GM12891 (cell line): ENCODE data around the gene FCHO2.

Source experiments
- DNase-seq: peaks from one replicate; pipeline ENCODE4 v3.0.0; 2011; ENCODE audit warnings: low spot score; ENCODE audit not compliant: insufficient read length
- FAIRE-seq: peaks from 2 replicates; lab custom pipeline; 2011; peaks lifted over from hg19 to GRCh38; lab: Jason Lieb, UNC
- PAX5 ChIP-seq: IDR thresholded peaks from 2 replicates; pipeline ENCODE4 v1.6.1; 2011; ENCODE audit warnings: low read length, moderate library complexity, mild to moderate bottlenecking; ENCODE audit not compliant: insufficient read depth, severe bottlenecking
- POLR2A ChIP-seq: IDR thresholded peaks from 2 replicates; pipeline ENCODE4 v1.6.1; 2011; ENCODE audit warnings: low read depth, low read length, control low read depth
- POLR2AphosphoS5 ChIP-seq: IDR thresholded peaks from 2 replicates; pipeline ENCODE4 v1.6.1; 2011; ENCODE audit warnings: low read depth, low read length, control low read depth
- POU2F2 ChIP-seq: IDR thresholded peaks from 2 replicates; pipeline ENCODE4 v1.6.1; 2011; ENCODE audit warnings: low read depth, mild to moderate bottlenecking, control low read depth, low read length, moderate library complexity
- SPI1 ChIP-seq: IDR thresholded peaks from 2 replicates; pipeline ENCODE4 v1.6.1; 2011; ENCODE audit warnings: low read depth, low read length, control low read depth
- TAF1 ChIP-seq: IDR thresholded peaks from 2 replicates; pipeline ENCODE4 v1.6.1; 2011; ENCODE audit warnings: low read depth, low read length, control low read depth

FCHO2 gene

GRCh38 chr5:73130811-73131210 is 175.0 kb downstream of the FCHO2 start:
- no peak for TF ChIP-seq POU2F2
- TF ChIP-seq POLR2A, result no peak
- no peak for TF ChIP-seq SPI1
- TF ChIP-seq PAX5, result no peak
- TF ChIP-seq TAF1, result no peak
- no peak for TF ChIP-seq POLR2AphosphoS5
- no peak for FAIRE-seq
- no peak for DNase-seq

- DNase-seq, result no peak
- TF ChIP-seq PAX5, result no peak
- no peak for TF ChIP-seq POU2F2
- TF ChIP-seq TAF1, result no peak
- TF ChIP-seq POLR2A, result no peak
- TF ChIP-seq SPI1, result no peak
- TF ChIP-seq POLR2AphosphoS5, result no peak
- FAIRE-seq, result no peak
These were observed 176.0 kb downstream of the FCHO2 start for GRCh38 chr5:73131711-73132425.

DNA sequence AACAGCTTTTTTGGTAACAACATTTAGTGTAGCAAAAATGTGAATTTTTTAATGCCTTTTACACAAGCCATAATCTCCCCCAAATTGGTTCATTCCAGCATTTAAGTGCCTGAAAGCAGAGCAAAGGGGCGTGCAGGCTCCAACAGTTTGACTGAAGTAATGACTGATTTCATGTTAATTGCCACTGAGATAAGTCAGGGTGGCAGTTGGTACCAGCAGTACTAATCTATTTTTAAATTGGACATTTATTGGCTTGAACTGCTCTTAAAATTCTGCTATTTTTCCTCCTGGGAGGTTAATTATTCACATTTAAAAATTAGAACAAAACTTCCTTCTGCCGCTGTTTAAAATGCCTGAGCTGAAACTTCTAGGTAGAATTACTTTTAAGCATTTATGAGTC is 176.9 kb downstream of the FCHO2 start:
- FAIRE-seq (no peak), DNase-seq (no peak)
- no peak for TF ChIP-seq TAF1
- no peak for TF ChIP-seq PAX5
- no peak for TF ChIP-seq POU2F2
- TF ChIP-seq POLR2AphosphoS5, result no peak
- TF ChIP-seq POLR2A, result no peak
- no peak for TF ChIP-seq SPI1

DNA sequence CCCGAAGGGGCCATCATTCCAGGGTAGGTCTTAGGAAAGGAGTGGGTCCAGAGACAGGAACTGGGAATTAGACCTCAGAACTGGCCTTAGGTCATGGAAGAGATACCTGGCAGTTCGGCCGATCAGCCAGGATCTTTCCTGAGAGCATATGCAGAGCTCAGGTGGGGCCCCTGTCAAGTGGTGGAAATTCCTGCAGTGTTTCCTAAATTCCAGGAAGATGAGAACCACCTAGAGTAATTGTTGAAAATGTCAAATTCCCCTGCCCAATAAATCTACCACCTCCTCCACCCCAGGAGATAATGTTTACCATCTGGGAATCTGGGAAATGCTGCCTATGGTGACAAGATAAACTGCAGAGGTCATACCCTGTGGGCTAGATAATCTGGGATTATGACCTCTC is 179.2 kb downstream of the FCHO2 start:
- no peak for TF ChIP-seq PAX5
- TF ChIP-seq POLR2A, result no peak
- no peak for TF ChIP-seq POLR2AphosphoS5
- TF ChIP-seq SPI1, result no peak
- no peak for TF ChIP-seq POU2F2
- TF ChIP-seq TAF1, result no peak
- DNase-seq (no peak), FAIRE-seq (no peak)

DNA sequence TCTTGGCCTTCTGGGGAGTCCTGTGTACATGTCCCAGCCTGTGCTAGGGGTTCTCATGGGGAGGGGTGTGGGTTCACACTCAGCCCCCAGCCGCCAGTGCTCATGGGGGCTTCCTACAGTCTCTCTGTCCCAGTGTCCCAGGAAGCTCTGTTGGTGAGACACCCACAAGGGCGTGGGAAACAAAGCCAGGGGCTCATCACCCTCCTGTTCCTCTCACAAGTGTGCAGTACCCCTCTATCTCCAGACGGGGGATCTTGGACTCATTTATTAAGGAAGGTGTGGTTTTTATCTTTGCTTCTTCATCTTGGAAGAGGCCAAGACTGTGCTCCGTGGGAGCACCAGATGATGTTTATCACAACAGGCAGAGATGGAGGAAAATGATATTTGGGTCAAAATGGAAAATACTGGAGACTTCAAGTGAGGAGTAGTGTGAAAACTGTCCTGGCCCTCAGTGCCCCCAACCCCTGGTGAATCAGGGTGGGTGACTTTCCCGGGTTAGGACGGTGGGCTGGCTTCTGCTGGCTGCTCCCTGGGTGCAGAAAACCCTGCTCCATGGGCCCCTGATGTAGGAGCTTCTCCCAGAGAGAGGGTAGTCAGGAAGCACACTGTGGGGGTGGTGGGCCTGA is 179.7 kb downstream of the FCHO2 start:
- no peak for TF ChIP-seq POLR2AphosphoS5
- no peak for TF ChIP-seq TAF1
- no peak for TF ChIP-seq POLR2A
- no peak for TF ChIP-seq POU2F2
- TF ChIP-seq SPI1, result no peak
- TF ChIP-seq PAX5, result no peak
- no peak for DNase-seq
- peak; percentile 9 for FAIRE-seq

DNA sequence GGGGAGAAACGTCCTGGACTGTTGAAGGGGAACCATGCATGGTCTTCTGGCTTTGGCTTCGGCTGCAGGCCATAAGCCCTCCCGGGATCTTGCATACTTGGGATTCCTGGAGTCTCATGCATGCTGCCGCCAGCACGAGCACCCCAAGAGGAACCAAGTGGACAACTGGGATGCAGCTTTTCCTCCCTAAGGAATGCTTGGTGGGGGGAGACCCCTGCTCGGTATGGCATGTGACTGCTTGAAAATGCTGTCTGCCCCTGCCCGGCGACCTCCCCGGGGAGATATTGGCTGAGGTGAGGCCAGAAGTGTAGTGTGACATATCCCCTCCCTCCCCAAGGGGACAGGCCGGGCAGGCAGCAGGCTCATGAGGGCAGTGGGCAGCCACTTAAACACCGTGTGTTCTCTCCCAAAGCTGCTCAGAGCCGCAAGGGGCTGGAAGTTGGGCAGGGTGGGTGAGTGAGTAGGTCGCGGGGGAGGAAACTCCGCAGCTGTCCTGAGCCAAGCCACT is 180.3 kb downstream of the FCHO2 start:
- DNase-seq (no peak), FAIRE-seq (no peak)
- no peak for TF ChIP-seq PAX5
- TF ChIP-seq TAF1, result no peak
- TF ChIP-seq POLR2A, result no peak
- no peak for TF ChIP-seq POU2F2
- TF ChIP-seq SPI1, result no peak
- no peak for TF ChIP-seq POLR2AphosphoS5

DNA sequence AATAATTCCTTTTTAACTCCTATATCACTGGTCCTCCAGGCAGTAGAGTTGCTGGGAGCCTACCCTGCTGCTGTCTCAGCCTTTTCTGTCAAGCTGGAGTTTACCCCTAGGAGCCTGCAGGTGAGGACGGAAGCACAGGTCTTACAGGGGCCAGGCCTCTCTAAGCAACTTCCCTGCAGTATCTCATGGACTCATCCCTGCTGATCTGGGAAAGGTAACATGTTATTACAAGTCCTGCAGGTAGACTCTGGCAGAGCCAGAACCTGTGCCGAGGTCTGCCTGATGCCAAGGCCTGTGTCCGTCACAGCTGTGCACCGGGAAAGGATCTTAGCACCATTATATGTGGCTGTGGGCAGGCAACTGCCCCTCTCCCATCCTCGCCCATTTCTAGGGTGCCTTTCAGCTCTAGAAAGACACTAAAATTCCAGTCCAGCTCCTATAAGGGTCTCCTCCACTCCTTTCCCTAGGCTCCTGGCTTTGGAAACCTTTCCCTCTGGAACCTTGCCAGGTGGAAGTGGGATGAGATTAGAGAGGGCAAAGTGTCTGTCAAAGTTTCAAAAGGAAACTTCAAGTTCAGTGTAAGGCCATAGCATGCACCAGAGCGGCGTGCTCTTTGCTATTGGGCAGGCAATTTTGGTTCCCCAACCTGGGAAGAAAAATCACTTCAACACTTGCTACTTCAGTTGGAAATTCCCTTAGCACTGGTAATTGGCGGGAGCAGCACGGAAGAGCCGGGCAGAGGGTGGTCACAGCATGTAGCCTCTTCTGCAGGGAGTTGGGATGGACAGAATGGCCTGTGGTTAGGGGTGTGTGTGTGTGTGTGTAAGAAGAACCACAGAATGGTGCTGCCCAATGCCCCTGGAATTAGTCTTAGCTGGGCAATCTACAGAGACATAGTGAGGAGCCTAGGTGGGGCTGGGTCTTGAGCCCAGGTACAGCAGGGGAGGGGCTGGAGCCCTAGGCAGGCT is 182.0 kb downstream of the FCHO2 start:
- TF ChIP-seq SPI1 (no peak), POU2F2 (no peak), POLR2A (no peak), TAF1 (no peak), POLR2AphosphoS5 (no peak), PAX5 (no peak)
- DNase-seq (no peak), FAIRE-seq (no peak)

GRCh38 chr5:73139485-73139884 is 183.6 kb downstream of the FCHO2 start:
- FAIRE-seq, result no peak
- TF ChIP-seq TAF1 (no peak), POU2F2 (no peak), SPI1 (no peak), PAX5 (no peak)
- DNase-seq, result no peak
